ENCODE measurements around the gene FRMD4A. TPM values are rescaled to one million over a fixed set of nuclear protein-coding genes. Genes with fewer than 3 reads are reported as not detected.
A peak's percentile ranks its signal among the peaks of the same experiment; 100 is the strongest.
"Not testable (repeated sequence)": the region's sequence is repeated elsewhere in the genome, so short reads cannot be mapped to it uniquely, and the experiment has no call there.

Gene FRMD4A
- total RNA-seq, 1 experiment from 2014 or later = 51.1 TPM

- no peak for DNase-seq (ENCODE audit: low read depth)
These were observed 607.7 kb downstream of the FRMD4A start for GRCh38 chr10:13722747-13723653.

GRCh38 chr10:13721486-13721885 lies 609.2 kb downstream of the FRMD4A start:
- no peak for DNase-seq (ENCODE audit: low read depth)

DNA sequence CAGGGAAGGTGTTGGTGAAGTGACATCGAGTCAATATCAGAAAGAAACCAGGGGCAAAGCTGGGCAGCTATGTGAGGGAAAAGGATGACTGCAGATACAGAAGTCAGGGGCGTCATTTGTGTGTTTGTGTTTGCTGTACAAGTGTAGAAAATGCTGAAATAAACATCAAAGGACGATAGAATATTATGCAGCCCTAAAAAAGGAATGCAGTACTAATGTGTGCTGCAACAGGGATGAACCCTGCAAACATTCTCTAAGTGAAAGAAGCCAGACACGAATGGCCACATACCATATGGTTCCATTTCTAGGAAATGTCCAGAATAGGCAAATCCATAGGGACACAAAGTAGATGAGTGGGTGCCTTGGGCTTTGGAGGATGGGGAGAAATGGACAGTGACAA lies 610.0 kb downstream of the FRMD4A start:
- no peak for DNase-seq (ENCODE audit: low read depth)

DNA sequence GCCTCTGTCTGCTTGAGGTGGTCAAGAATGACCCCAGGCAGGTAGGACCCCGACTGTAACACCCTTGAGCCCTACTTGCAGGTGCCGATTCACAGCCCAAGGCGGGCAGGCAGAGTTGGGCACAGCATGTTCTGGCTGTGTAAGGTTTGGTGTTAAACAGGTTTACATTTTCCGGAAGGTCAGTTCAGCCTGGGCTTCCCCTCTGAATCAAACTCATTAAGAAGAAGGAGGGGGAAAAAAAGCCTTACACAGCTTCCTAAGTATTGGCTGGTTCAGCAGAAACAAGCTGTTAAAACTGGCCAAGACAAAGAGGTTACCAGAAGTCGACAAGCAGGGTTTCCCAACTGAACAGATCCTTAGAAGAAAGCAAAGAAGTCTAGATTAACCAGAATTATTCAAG lies 611.3 kb downstream of the FRMD4A start:
- no peak for DNase-seq (ENCODE audit: low read depth)

DNA sequence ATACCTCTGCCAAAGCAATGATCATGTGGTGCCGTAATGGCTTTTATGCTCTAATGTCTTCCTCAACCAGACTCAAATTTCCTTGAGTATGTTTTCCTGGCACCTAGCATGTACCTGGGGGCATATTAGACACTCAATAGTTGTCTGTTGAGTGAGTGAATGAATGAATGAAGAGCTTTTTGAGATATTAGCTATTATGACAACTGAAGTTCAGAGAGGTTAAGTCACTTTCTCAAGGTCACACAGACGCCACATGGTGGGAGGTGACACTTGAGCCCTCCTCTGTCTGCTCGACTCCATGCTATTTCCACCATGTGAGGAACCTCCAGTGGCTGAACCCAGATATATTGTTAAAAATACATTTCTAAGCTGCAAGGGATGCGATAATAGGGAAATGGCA lies 611.9 kb downstream of the FRMD4A start:
- no peak for DNase-seq (ENCODE audit: low read depth)

GRCh38 chr10:13717936-13718772 lies 612.6 kb downstream of the FRMD4A start:
- DNase-seq (ENCODE audit: low read depth) = peak; percentile 98

- DNase-seq (ENCODE audit: low read depth) = no peak
These were observed 613.2 kb downstream of the FRMD4A start for GRCh38 chr10:13717571-13717935.

- DNase-seq (ENCODE audit: low read depth) = peak; percentile 93
These were observed 614.3 kb downstream of the FRMD4A start for GRCh38 chr10:13716081-13717071.

DNA sequence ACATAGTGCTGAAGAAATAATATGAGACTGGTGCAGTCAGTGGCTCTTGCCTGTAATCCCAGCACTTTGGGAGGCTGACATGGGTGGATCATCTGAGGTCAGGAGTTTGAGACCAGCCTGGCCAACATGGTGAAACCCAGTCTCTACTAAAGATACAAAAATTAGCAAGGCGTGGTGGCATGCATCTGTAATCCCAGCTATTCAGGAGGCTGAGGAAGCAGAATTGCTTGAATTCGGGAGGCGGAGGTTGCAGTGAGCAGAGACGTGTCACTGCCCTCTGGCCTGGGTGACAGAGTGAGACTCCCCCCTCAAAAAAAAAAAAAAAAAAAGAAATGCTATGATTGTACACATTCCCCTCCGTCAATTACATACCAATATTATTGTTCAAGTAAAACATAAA lies 615.1 kb downstream of the FRMD4A start:
- DNase-seq (ENCODE audit: low read depth) = not testable (repeated sequence)

GRCh38 chr10:13715100-13715499 lies 615.6 kb downstream of the FRMD4A start:
- DNase-seq (ENCODE audit: low read depth) = no peak

- DNase-seq (ENCODE audit: low read depth) = peak; percentile 100
These were observed 617.7 kb downstream of the FRMD4A start for GRCh38 chr10:13712837-13713581.

- DNase-seq (ENCODE audit: low read depth) = no peak
These were observed 618.3 kb downstream of the FRMD4A start for GRCh38 chr10:13712476-13712836.

DNA sequence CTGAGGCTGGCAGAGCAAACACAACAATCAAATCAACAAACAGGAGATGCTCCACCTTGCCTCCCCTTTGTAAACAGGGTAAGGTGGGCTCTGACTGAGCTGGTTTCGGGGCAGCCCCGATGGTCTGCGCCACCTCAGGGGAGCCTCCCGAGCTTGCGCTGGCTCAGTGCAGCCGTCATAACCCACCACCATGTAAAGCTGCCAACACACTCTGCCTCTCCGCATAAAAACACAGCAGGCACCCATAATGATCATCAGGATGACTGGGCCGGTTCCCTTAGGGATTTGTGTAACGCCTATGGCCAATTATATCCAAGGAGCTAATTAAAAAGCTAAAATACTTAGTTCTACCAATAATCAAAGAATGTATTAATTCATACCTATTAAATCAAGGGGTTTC lies 619.4 kb downstream of the FRMD4A start:
- DNase-seq (ENCODE audit: low read depth) = no peak

- DNase-seq (ENCODE audit: low read depth) = no peak
These were observed 620.6 kb downstream of the FRMD4A start for GRCh38 chr10:13709931-13710650.

DNA sequence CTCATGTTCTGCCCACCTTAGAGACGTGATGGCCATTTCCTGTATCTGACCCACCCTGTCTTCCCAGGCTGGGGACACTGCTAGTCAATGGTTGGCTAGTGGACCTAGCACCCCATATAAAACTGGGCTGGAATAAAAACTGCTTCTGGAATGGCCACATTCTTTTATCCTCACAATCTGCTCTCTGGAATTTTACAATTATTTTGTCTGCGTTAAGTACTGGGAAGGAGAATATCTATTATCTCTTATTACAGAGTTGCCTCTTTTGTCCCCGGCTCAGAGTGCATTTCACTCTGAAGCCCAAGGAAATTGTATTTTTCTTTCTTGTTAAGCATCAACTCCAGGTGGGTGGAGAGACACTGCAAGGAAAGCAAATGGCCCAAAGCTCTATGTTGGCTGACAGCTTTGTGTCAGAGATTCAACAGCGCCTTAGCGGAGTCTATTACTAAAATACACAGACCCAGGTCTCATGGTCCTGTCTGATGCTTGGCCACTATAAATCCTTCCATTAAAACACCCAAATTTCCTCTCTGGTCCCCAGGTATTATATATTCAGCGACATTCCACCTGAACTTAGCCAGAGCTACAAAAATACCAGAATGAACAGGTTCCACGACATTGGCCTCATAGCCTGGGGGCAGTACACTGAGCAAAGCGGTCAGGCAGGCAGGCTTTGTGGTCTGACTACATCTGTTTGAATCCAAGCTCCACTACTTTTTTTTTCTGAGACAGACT lies 622.3 kb downstream of the FRMD4A start:
- peak; percentile 94 for DNase-seq (ENCODE audit: low read depth)

- DNase-seq (ENCODE audit: low read depth) = peak; percentile 98
These were observed 623.4 kb downstream of the FRMD4A start for GRCh38 chr10:13707156-13707881.

DNA sequence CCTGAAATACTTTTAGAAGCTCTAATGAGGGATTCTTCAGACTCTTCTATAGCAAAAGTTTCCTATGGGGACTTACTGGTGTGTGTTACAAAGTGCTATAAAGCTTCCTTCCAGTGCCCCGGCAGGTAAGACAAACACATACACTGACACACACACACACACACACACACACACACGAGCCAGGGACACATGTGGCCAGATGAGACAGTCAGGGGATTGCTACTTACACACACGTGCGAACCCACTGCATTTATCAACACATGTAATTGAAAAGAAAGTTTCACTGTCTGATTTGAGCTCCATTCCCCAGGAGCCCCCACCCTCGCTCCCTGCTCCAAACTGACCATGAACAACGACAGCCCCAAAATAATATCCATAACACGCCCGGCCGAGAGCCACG lies 624.1 kb downstream of the FRMD4A start:
- peak; percentile 52 for DNase-seq (ENCODE audit: low read depth)

- DNase-seq (ENCODE audit: low read depth) = no peak
These were observed 624.5 kb downstream of the FRMD4A start for GRCh38 chr10:13706175-13706574.
